Measurements from ENCODE around the gene MKNK2. TPM values are rescaled to one million over a fixed set of nuclear protein-coding genes. Genes with fewer than 3 reads are reported as not detected.

Gene MKNK2
- polyA plus RNA-seq, 1 donor (not counting 4 experiments of a cell fraction or from before 2014, with no cell fraction given): 88.3 TPM

- FAIRE-seq: no peak
- Histone ChIP-seq H3K36me3 (ENCODE audit: control insufficient read depth in 2 of 2, extremely low read depth in 1 of 2, insufficient read depth in 2 of 2, low read length in 2 of 2) (peaks cover 3 to 16% of the 10 kb centered on the region in 2 experiments), H3K9me1 (ENCODE audit: control insufficient read depth, extremely low read depth, insufficient read depth, low read length) (no peaks in the 10 kb centered on the region), H4K20me1 (ENCODE audit: control insufficient read depth, extremely low read depth, insufficient read depth, low read length) (no peaks in the 10 kb centered on the region), H3K27me3 (ENCODE audit: control insufficient read depth, extremely low read depth, insufficient read depth, low read length) (no peaks in the 10 kb centered on the region), H3K27ac (ENCODE audit: control insufficient read depth, insufficient read depth, low read length) (peak overlapping the region; percentile 94), H2AFZ (ENCODE audit: control insufficient read depth, low read length) (no peak overlapping the region), H3K9ac (ENCODE audit: control insufficient read depth, extremely low read depth, insufficient read depth, low read length) (peak overlapping the region; percentile 69), H3K4me1 (ENCODE audit: control insufficient read depth, extremely low read depth, insufficient read depth, low read length) (peaks cover 80% of the 10 kb centered on the region), H3K4me3 (ENCODE audit: control insufficient read depth in 2 of 3, extremely low read depth in 1 of 3, insufficient read depth in 2 of 3, low read depth in 1 of 3, low read length in 3 of 3) (peak overlapping the region; percentile 12 to 63 (median 61)), H3K79me2 (ENCODE audit: control insufficient read depth, insufficient read depth, low read length) (peaks cover 15% of the 10 kb centered on the region), H3K4me2 (ENCODE audit: control insufficient read depth, extremely low read depth, insufficient read depth, low read depth, low read length) (peak overlapping the region; percentile 82), H3K9me3 (ENCODE audit: control insufficient read depth, low read depth, low read length) (no peaks in the 10 kb centered on the region)
- dilution Hi-C loops (cut with MboI; ENCODE audit: extremely low pct_ligation_motif_present, low sequenced_read_pairs): no loop called here
- no peak for DNase-seq (ENCODE audit: low read depth, low spot score)
- TF ChIP-seq EZH2 (IDR thresholded peaks at IDR 0.05; ENCODE audit: low read length): no peak
- no peak for TF ChIP-seq CTCF (optimal IDR thresholded peaks at IDR 0.05 in 1 of 3, IDR thresholded peaks at IDR 0.05 in 1 of 3, conservative IDR thresholded peaks at IDR 0.05 in 1 of 3; ENCODE audit: extremely low read depth in 1 of 3, insufficient read depth in 2 of 3, low read length in 3 of 3)
Measured at GRCh38 chr19:2089727-2090053, 38.6 kb upstream of the MKNK2 start.

DNA sequence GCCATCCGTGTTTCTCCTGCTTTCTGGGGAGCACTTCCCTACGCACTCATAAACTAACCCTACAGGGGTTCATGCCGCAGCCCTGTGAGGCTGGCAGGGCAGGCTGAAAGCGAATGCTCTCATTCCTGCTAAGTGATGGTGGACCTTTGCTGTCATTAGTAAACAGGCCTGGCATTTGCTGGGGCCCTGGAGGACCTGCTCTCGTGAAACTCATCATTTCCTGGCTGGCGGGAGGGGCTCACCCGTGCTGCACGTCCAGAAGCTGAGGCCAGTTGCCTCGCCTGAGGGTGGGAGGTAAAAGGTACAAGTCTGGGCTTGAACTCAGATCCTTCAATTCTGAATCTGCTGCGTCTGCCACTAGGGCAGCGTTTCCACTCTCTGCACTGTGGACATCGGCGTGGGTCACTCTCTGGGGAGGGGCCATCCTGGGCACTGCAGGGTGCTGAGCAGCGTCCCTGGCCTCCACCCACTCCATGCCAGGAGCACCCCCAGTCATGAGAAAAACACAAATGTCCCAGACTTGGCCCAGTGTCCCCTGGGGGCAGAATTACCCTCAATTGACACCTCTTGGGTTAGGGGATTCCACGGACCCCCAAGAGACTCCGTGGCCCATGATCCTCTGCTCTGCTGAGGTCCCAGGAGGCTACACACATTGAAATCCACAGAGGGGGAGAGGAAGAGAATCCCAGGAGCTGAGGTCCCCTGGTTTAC, 38.1 kb upstream of the MKNK2 start:
- peak; percentile 93 for DNase-seq (ENCODE audit: low read depth, low spot score)
- peaks cover 10% of the 10 kb centered on the region for H3K79me2 ChIP-seq (ENCODE audit: control insufficient read depth, insufficient read depth, low read length)
- no peaks in the 10 kb centered on the region for H3K9me3 ChIP-seq (ENCODE audit: control insufficient read depth, low read depth, low read length)
- peak overlapping the region; percentile 94 for H3K27ac ChIP-seq (ENCODE audit: control insufficient read depth, insufficient read depth, low read length)
- no peaks in the 10 kb centered on the region for H3K27me3 ChIP-seq (ENCODE audit: control insufficient read depth, extremely low read depth, insufficient read depth, low read length)
- H4K20me1 ChIP-seq (ENCODE audit: control insufficient read depth, extremely low read depth, insufficient read depth, low read length): no peaks in the 10 kb centered on the region
- H2AFZ ChIP-seq (ENCODE audit: control insufficient read depth, low read length): no peak overlapping the region
- H3K4me2 ChIP-seq (ENCODE audit: control insufficient read depth, extremely low read depth, insufficient read depth, low read depth, low read length): peak overlapping the region; percentile 82
- peaks cover 0 to 11% of the 10 kb centered on the region in 2 experiments for H3K36me3 ChIP-seq (ENCODE audit: control insufficient read depth in 2 of 2, extremely low read depth in 1 of 2, insufficient read depth in 2 of 2, low read length in 2 of 2)
- H3K9ac ChIP-seq (ENCODE audit: control insufficient read depth, extremely low read depth, insufficient read depth, low read length): peak overlapping the region; percentile 69
- FAIRE-seq: peak; percentile 75
- TF ChIP-seq CTCF (optimal IDR thresholded peaks at IDR 0.05 in 1 of 3, IDR thresholded peaks at IDR 0.05 in 1 of 3, conservative IDR thresholded peaks at IDR 0.05 in 1 of 3; ENCODE audit: extremely low read depth in 1 of 3, insufficient read depth in 2 of 3, low read length in 3 of 3): peak; percentile 4 to 31 (median 28)
- TF ChIP-seq EZH2 (IDR thresholded peaks at IDR 0.05; ENCODE audit: low read length): no peak
- peak overlapping the region in 2 of 3 experiments; percentile 61 to 63 for H3K4me3 ChIP-seq (ENCODE audit: control insufficient read depth in 2 of 3, extremely low read depth in 1 of 3, insufficient read depth in 2 of 3, low read depth in 1 of 3, low read length in 3 of 3)
- H3K4me1 ChIP-seq (ENCODE audit: control insufficient read depth, extremely low read depth, insufficient read depth, low read length): peaks cover 74% of the 10 kb centered on the region
- dilution Hi-C loops (cut with MboI; ENCODE audit: extremely low pct_ligation_motif_present, low sequenced_read_pairs): no loop called here
- no peaks in the 10 kb centered on the region for H3K9me1 ChIP-seq (ENCODE audit: control insufficient read depth, extremely low read depth, insufficient read depth, low read length)
